Trophoblast cell (in vitro differentiated cells and primary cell): ENCODE data around the gene CHN2.

Experiments
- DNase-seq, 2 donors: peaks; one replicate each; pipeline ENCODE4 v3.0.0-alpha.2; 2016
- H2AFZ ChIP-seq: 2 replicates; pipeline ENCODE4 v1.6.1; 2013; ENCODE audit warnings: low read length, moderate library complexity, mild to moderate bottlenecking; ENCODE audit not compliant: insufficient read depth, poor library complexity
- H2AK5ac ChIP-seq: 2 replicates; pipeline ENCODE4 v1.6.1; 2013; ENCODE audit warnings: mild to moderate bottlenecking, low read length
- H2BK120ac ChIP-seq: 2 replicates; pipeline ENCODE4 v1.6.1; 2013; ENCODE audit warnings: low read length, mild to moderate bottlenecking, moderate library complexity; ENCODE audit not compliant: insufficient read depth, poor library complexity
- H2BK12ac ChIP-seq: 2 replicates; pipeline ENCODE4 v1.6.1; 2013; ENCODE audit warnings: mild to moderate bottlenecking, low read length, moderate library complexity
- H2BK5ac ChIP-seq: 2 replicates; pipeline ENCODE4 v1.6.1; 2013; ENCODE audit warnings: low read length, low read depth, moderate library complexity, mild to moderate bottlenecking; ENCODE audit not compliant: poor library complexity
- H3K14ac ChIP-seq: 2 replicates; pipeline ENCODE4 v1.6.1; 2013; ENCODE audit warnings: mild to moderate bottlenecking, low read length
- H3K18ac ChIP-seq: 2 replicates; pipeline ENCODE4 v1.6.1; 2013; ENCODE audit warnings: mild to moderate bottlenecking, low read length
- H3K23ac ChIP-seq: 2 replicates; pipeline ENCODE4 v1.6.1; 2013; ENCODE audit warnings: low read length
- H3K27ac ChIP-seq: 2 replicates; pipeline ENCODE4 v1.5.1; 2013; ENCODE audit warnings: low read depth, mild to moderate bottlenecking, inconsistent platforms, low read length, moderate library complexity
- H3K27me3 ChIP-seq: 2 replicates; pipeline ENCODE4 v1.6.1; 2013; ENCODE audit warnings: inconsistent platforms, mild to moderate bottlenecking, low read length, moderate library complexity; ENCODE audit not compliant: insufficient read depth
- H3K36me3 ChIP-seq, 2 experiments: 1 replicate in 1 of 2; 2 replicates in 1 of 2; pipeline ENCODE4 v1.6.1; 2013; ENCODE audit warnings: low read length in 2 of 2, mild to moderate bottlenecking in 2 of 2, moderate library complexity in 1 of 2; ENCODE audit not compliant: insufficient read depth in 2 of 2, control insufficient read depth in 1 of 2
- H3K4ac ChIP-seq: 2 replicates; pipeline ENCODE4 v1.6.1; 2013; ENCODE audit warnings: low read depth, mild to moderate bottlenecking, low read length, moderate library complexity
- H3K4me1 ChIP-seq, 2 experiments: 1 replicate in 1 of 2; 2 replicates in 1 of 2; pipeline ENCODE4 v1.6.1; 2013; ENCODE audit warnings: low read length in 2 of 2, mild to moderate bottlenecking in 2 of 2, moderate library complexity in 1 of 2; ENCODE audit not compliant: insufficient read depth in 2 of 2, control insufficient read depth in 1 of 2
- H3K4me2 ChIP-seq: 2 replicates; pipeline ENCODE4 v1.6.1; 2013; ENCODE audit warnings: inconsistent platforms, mild to moderate bottlenecking, low read length, moderate library complexity
- H3K4me3 ChIP-seq: 2 replicates; pipeline ENCODE4 v1.5.1; 2013; ENCODE audit warnings: mild to moderate bottlenecking, low read depth, low read length, inconsistent platforms
- H3K79me1 ChIP-seq: one replicate; pipeline ENCODE4 v1.6.1; 2013; ENCODE audit warnings: low read length
- H3K79me2 ChIP-seq: 2 replicates; pipeline ENCODE4 v1.6.1; 2013; ENCODE audit warnings: low read length, mild to moderate bottlenecking; ENCODE audit not compliant: control insufficient read depth, insufficient read depth, poor library complexity
- H3K9ac ChIP-seq: 2 replicates; pipeline ENCODE4 v1.6.1; 2013; ENCODE audit warnings: mild to moderate bottlenecking, low read length
- H3K9me3 ChIP-seq: 2 replicates; pipeline ENCODE4 v1.6.1; 2013; ENCODE audit warnings: low read depth, mild to moderate bottlenecking, control low read depth, inconsistent platforms, low read length; ENCODE audit not compliant: insufficient read depth
- H4K12ac ChIP-seq: 2 replicates; pipeline ENCODE4 v1.6.1; 2013; ENCODE audit warnings: low read depth, mild to moderate bottlenecking, low read length, moderate library complexity
- H4K8ac ChIP-seq: 2 replicates; pipeline ENCODE4 v1.6.1; 2013; ENCODE audit warnings: low read depth, mild to moderate bottlenecking, low read length, moderate library complexity
- H4K91ac ChIP-seq: one replicate; pipeline ENCODE4 v1.6.1; 2013; ENCODE audit warnings: low read depth, mild to moderate bottlenecking, low read length, moderate library complexity
- WGBS: extraction: QIAGEN DNeasy Blood & Tissue Kit; methylation state at CpG from one replicate; pipeline ENCODE4 v1.1.7; 2013; ENCODE audit warnings: missing lambda C conversion rate; ENCODE audit not compliant: insufficient read length, insufficient coverage; ENCODE audit errors: extremely low coverage; 5-methylcytosine and 5-hydroxymethylcytosine counted together

The CHN2 gene

GRCh38 chr7:29410996-29411395, 216.4 kb downstream of the CHN2 start:
- H2BK120ac ChIP-seq, result no peak overlapping the region
- H2AK5ac ChIP-seq, result no peak overlapping the region
- H3K27ac ChIP-seq, result no peak overlapping the region
- H4K8ac ChIP-seq, result no peak overlapping the region
- H3K4ac ChIP-seq, result no peak overlapping the region
- no peak overlapping the region for H2BK12ac ChIP-seq
- H4K12ac ChIP-seq, result no peak overlapping the region
- H2AFZ ChIP-seq, result no peak overlapping the region
- H3K36me3 ChIP-seq, result peaks cover 21 to 28% of the 10 kb centered on the region in 2 experiments
- no peaks in the 10 kb centered on the region for H3K27me3 ChIP-seq
- H3K9ac ChIP-seq, result no peak overlapping the region
- H3K18ac ChIP-seq, result no peak overlapping the region
- no peak overlapping the region for H3K4me3 ChIP-seq
- no peaks in the 10 kb centered on the region for H3K79me2 ChIP-seq
- WGBS, result no CpG with 5 or more reads among the region's 3 CpGs
- H3K79me1 ChIP-seq, result no peaks in the 10 kb centered on the region
- H3K14ac ChIP-seq, result no peak overlapping the region
- no peak overlapping the region for H3K23ac ChIP-seq
- H4K91ac ChIP-seq, result no peak overlapping the region
- no peak for DNase-seq
- no peaks in the 10 kb centered on the region for H3K4me1 ChIP-seq
- no peak overlapping the region for H3K4me2 ChIP-seq
- H3K9me3 ChIP-seq, result no peaks in the 10 kb centered on the region
- no peak overlapping the region for H2BK5ac ChIP-seq

DNA sequence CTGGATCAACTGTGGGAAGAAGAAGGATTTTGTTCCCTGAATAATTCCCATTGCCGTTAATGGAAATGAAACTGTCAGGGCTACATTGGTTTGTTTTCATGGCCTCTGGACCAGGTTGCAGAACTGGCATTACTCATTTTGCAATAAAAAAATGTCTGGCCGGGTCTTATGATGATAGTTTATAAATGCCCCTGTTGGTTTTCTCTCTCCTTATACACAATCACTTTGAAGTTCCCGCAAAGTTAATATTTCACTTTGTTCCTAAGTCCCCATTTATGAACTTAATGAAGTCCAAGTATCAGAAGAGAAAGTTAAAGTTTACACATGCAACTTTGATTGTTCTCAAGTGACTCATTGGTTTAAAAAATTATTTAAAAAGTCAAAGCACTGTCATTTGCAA, 218.3 kb downstream of the CHN2 start:
- Histone ChIP-seq H3K18ac (no peak overlapping the region), H3K9me3 (no peaks in the 10 kb centered on the region), H2AFZ (no peak overlapping the region), H4K91ac (no peak overlapping the region), H3K36me3 (peaks cover 16 to 20% of the 10 kb centered on the region in 2 experiments), H3K79me2 (peaks cover 2% of the 10 kb centered on the region), H2BK120ac (no peak overlapping the region), H4K8ac (no peak overlapping the region), H3K4me2 (no peak overlapping the region), H2BK5ac (no peak overlapping the region), H2AK5ac (no peak overlapping the region), H3K9ac (no peak overlapping the region), H4K12ac (no peak overlapping the region), H3K4me1 (no peaks in the 10 kb centered on the region), H3K4ac (no peak overlapping the region), H3K27me3 (no peaks in the 10 kb centered on the region), H3K27ac (no peak overlapping the region), H2BK12ac (no peak overlapping the region), H3K23ac (no peak overlapping the region), H3K14ac (no peak overlapping the region), H3K4me3 (no peak overlapping the region), H3K79me1 (no peaks in the 10 kb centered on the region)
- no CpG with 5 or more reads among the region's 3 CpGs for WGBS
- DNase-seq, result no peak

- H4K12ac ChIP-seq, result no peak overlapping the region
- H3K4me1 ChIP-seq, result peaks cover 0 to 2% of the 10 kb centered on the region in 2 experiments
- H3K4me2 ChIP-seq, result no peak overlapping the region
- no peak overlapping the region for H4K8ac ChIP-seq
- no peak overlapping the region for H2BK12ac ChIP-seq
- peak; percentile 51 to 96 for DNase-seq
- H3K9me3 ChIP-seq, result no peaks in the 10 kb centered on the region
- no peak overlapping the region for H3K27ac ChIP-seq
- no peak overlapping the region for H2AFZ ChIP-seq
- H3K27me3 ChIP-seq, result no peaks in the 10 kb centered on the region
- peaks cover 2% of the 10 kb centered on the region for H3K79me2 ChIP-seq
- H3K9ac ChIP-seq, result no peak overlapping the region
- H2BK120ac ChIP-seq, result no peak overlapping the region
- no peak overlapping the region for H2AK5ac ChIP-seq
- WGBS, result no CpG with 5 or more reads among the region's 12 CpGs
- no peak overlapping the region for H3K14ac ChIP-seq
- no peak overlapping the region for H4K91ac ChIP-seq
- peaks cover 16 to 22% of the 10 kb centered on the region in 2 experiments for H3K36me3 ChIP-seq
- no peak overlapping the region for H3K18ac ChIP-seq
- H3K23ac ChIP-seq, result no peak overlapping the region
- H2BK5ac ChIP-seq, result no peak overlapping the region
- H3K79me1 ChIP-seq, result no peaks in the 10 kb centered on the region
- no peak overlapping the region for H3K4ac ChIP-seq
- no peak overlapping the region for H3K4me3 ChIP-seq
Measured at GRCh38 chr7:29413626-29414136, 219.1 kb downstream of the CHN2 start.

DNA sequence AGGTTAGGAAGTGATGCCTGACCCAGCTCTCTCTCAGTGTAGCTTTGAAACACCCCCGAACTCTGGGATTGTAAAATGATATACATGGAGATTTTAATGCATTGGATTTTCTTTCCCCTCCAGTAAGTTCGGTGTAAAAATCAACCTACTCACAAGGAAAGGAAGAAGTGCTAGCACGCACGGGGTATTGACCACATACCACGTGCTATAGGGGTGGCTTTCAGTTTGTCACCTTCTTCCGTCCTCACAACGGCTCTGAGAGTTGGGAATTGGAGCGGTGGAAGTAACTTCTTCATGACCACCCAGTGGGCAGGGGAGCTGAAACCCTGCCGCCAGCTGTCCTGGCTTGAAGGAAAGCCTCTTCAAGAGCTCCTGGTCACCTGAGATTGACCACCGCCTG, 219.6 kb downstream of the CHN2 start:
- Histone ChIP-seq H2BK12ac (no peak overlapping the region), H3K4me2 (no peak overlapping the region), H3K79me1 (no peaks in the 10 kb centered on the region), H3K9me3 (no peaks in the 10 kb centered on the region), H2BK120ac (no peak overlapping the region), H3K4me3 (no peak overlapping the region), H2AK5ac (no peak overlapping the region), H3K4me1 (peaks cover 0 to 2% of the 10 kb centered on the region in 2 experiments), H3K18ac (no peak overlapping the region), H3K14ac (peak overlapping the region; percentile 35), H3K27me3 (no peaks in the 10 kb centered on the region), H3K9ac (no peak overlapping the region), H3K23ac (no peak overlapping the region), H2BK5ac (no peak overlapping the region), H4K8ac (no peak overlapping the region), H2AFZ (no peak overlapping the region), H3K79me2 (peaks cover 2% of the 10 kb centered on the region), H3K4ac (no peak overlapping the region), H3K27ac (no peak overlapping the region), H4K91ac (no peak overlapping the region), H4K12ac (no peak overlapping the region), H3K36me3 (peaks cover 16 to 22% of the 10 kb centered on the region in 2 experiments)
- no peak for DNase-seq
- WGBS, result no CpG with 5 or more reads among the region's 10 CpGs
